ENCODE measurements around the gene ATP8B4. TPM values are rescaled to one million over a fixed set of nuclear protein-coding genes. Genes with fewer than 3 reads are reported as not detected.

Gene ATP8B4
- total and polyA plus RNA-seq, 7 donors: 1.2 to 11.1 (median 4.9) TPM

- peaks cover 0 to 46% (median 42%) of the 10 kb centered on the region in 4 donors for H3K4me1 ChIP-seq
Measured at GRCh38 chr15:49877117-49877872, 241.7 kb downstream of the ATP8B4 start.

GRCh38 chr15:49876401-49877038, 242.5 kb downstream of the ATP8B4 start:
- WGBS, 2 donors: 44 to 69% methylated on average over 5 of the region's 5 CpGs
- Histone ChIP-seq H3K27ac (peak overlapping the region; percentile 62 to 77 (median 74)), H3K4me1 (peaks cover 0 to 46% (median 42%) of the 10 kb centered on the region in 4 donors), H3K27me3 (no peaks in the 10 kb centered on the region), H3K4me3 (no peak overlapping the region), H3K9me3 (no peaks in the 10 kb centered on the region), H3K36me3 (no peaks in the 10 kb centered on the region)
- intact Hi-C loops (cut with DNase I): loop anchor here (5.0 to 10.0 kb wide), 3 partner anchors 176 to 258 kb away; partner anchors contain the start of genes DTWD1 and FAM227B
- DNase-seq: no peak
- TF ChIP-seq CTCF (IDR thresholded peaks at IDR 0.05) (peak in 2 of 4 experiments; percentile 27 to 45), POLR2AphosphoS5 (IDR thresholded peaks at IDR 0.05) (peak in 2 of 4 donors; percentile 8 to 35), POLR2A (IDR thresholded peaks at IDR 0.05) (no peak), EP300 (IDR thresholded peaks at IDR 0.05) (no peak)

More at GRCh38 chr15:49877117-49877872, 241.7 kb downstream of the ATP8B4 start:
- H3K36me3 ChIP-seq: no peaks in the 10 kb centered on the region
- H3K4me3 ChIP-seq: no peak overlapping the region
- TF ChIP-seq POLR2A (IDR thresholded peaks at IDR 0.05): no peak
- no peak for TF ChIP-seq POLR2AphosphoS5 (IDR thresholded peaks at IDR 0.05)
- no peak for TF ChIP-seq CTCF (IDR thresholded peaks at IDR 0.05)
- TF ChIP-seq EP300 (IDR thresholded peaks at IDR 0.05): no peak
- no peak for DNase-seq
- intact Hi-C loops (cut with DNase I): loop anchor here (5.0 to 10.0 kb wide), 3 partner anchors 175 to 258 kb away; partner anchors contain the start of genes DTWD1 and FAM227B
- WGBS, 2 donors: 82 to 84% methylated on average over 7 of the region's 7 CpGs
- peak overlapping the region; percentile 62 to 77 (median 74) for H3K27ac ChIP-seq
- no peaks in the 10 kb centered on the region for H3K9me3 ChIP-seq
- no peaks in the 10 kb centered on the region for H3K27me3 ChIP-seq

GRCh38 chr15:49875392-49875791, 243.6 kb downstream of the ATP8B4 start:
- peak overlapping the region in 3 of 4 donors; percentile 71 to 77 (median 77) for H3K27ac ChIP-seq
- intact Hi-C loops (cut with DNase I): loop anchor here (5.0 to 10.0 kb wide), 3 partner anchors 177 to 259 kb away; partner anchors contain the start of genes DTWD1 and FAM227B
- no peak for TF ChIP-seq CTCF (IDR thresholded peaks at IDR 0.05)
- no peak for TF ChIP-seq EP300 (IDR thresholded peaks at IDR 0.05)
- no peak for TF ChIP-seq POLR2A (IDR thresholded peaks at IDR 0.05)
- TF ChIP-seq POLR2AphosphoS5 (IDR thresholded peaks at IDR 0.05): no peak
- H3K4me1 ChIP-seq: peaks cover 0 to 46% (median 42%) of the 10 kb centered on the region in 4 donors
- H3K9me3 ChIP-seq: no peaks in the 10 kb centered on the region
- WGBS, 2 donors: 87 to 94% methylated on average over 2 of the region's 2 CpGs
- H3K36me3 ChIP-seq: no peaks in the 10 kb centered on the region
- no peak overlapping the region for H3K4me3 ChIP-seq
- no peak for DNase-seq
- no peaks in the 10 kb centered on the region for H3K27me3 ChIP-seq

- H3K36me3 ChIP-seq: no peaks in the 10 kb centered on the region
- H3K4me3 ChIP-seq: no peak overlapping the region
- intact Hi-C loops (cut with DNase I): loop anchor here (10.0 kb wide), 1 partner anchor 264 kb away; no protein-coding TSS in a partner anchor
- H3K9me3 ChIP-seq: no peaks in the 10 kb centered on the region
- no peak for TF ChIP-seq POLR2A (IDR thresholded peaks at IDR 0.05)
- no peak for TF ChIP-seq POLR2AphosphoS5 (IDR thresholded peaks at IDR 0.05)
- no peak for TF ChIP-seq EP300 (IDR thresholded peaks at IDR 0.05)
- TF ChIP-seq CTCF (IDR thresholded peaks at IDR 0.05): no peak
- H3K4me1 ChIP-seq: peaks cover 0 to 5% (median 3%) of the 10 kb centered on the region in 4 donors
- DNase-seq: no peak
- no peak overlapping the region for H3K27ac ChIP-seq
- H3K27me3 ChIP-seq: no peaks in the 10 kb centered on the region
Measured at GRCh38 chr15:49870472-49870871, 248.6 kb downstream of the ATP8B4 start.

Data from sigmoid colon (tissue), 7 donors.